ENCODE measurements around the gene FBXO40.
A peak's percentile ranks its signal among the peaks of the same experiment; 100 is the strongest.
"Not testable (repeated sequence)": the region's sequence is repeated elsewhere in the genome, so short reads cannot be mapped to it uniquely, and the experiment has no call there.

FBXO40 gene, protein sequence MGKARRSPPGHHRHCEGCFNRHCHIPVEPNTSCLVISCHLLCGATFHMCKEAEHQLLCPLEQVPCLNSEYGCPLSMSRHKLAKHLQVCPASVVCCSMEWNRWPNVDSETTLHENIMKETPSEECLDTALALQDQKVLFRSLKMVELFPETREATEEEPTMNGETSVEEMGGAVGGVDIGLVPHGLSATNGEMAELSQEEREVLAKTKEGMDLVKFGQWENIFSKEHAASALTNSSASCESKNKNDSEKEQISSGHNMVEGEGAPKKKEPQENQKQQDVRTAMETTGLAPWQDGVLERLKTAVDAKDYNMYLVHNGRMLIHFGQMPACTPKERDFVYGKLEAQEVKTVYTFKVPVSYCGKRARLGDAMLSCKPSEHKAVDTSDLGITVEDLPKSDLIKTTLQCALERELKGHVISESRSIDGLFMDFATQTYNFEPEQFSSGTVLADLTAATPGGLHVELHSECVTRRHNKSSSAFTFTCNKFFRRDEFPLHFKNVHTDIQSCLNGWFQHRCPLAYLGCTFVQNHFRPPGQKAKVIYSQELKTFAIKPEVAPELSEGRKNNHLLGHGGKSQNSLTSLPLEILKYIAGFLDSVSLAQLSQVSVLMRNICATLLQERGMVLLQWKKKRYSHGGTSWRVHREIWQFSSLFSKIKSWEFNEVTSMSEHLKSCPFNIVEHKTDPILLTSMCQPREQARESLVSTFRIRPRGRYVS

DNA sequence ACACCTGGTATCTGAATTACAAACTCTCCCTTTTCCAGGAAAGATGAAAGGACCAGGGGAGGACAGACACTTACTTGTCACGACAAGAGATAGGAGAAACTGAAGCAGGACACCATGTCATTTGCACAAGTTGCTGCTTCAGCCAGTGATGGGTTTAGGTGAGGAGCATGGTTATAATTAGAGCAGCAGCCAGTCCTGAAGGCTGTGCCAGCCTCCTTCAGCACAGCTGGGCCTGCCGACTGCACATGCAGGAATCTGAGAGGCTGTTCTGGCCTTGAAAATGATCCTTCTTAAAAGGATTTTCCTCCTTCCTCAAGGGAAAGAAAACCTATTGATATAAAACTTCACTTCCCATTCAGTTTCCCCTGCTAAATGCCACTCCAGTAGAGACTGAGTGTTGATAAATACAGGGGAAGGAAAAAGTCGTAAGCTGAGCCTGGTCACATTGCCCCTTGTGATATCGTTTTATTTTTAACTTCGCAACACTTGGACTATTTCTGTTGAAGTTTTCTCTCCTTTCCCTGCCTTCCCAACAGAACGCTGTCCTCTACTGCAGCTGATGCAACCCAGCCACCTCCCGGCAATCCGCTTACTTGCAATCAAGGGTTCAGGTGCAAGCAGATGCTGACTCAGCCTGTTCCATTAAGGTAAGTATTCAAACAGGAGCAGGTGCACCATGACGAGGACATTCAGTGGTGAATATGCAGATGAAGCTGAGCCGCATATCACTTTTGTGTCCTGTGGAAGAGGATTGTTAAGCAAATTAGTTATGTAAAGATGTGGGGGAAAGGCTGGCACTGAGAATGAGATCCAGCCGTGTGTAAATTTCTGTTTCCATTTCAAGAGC lies at the start of gene FBXO40:
Gene FBXO40 (plus strand): TSS at position 524 of the 847 bp plus-strand sequence. CDS start 27,197 bp downstream, outside the sequence.
- DNase-seq (ENCODE audit: low read depth in 2 of 2) = no peak

DNA sequence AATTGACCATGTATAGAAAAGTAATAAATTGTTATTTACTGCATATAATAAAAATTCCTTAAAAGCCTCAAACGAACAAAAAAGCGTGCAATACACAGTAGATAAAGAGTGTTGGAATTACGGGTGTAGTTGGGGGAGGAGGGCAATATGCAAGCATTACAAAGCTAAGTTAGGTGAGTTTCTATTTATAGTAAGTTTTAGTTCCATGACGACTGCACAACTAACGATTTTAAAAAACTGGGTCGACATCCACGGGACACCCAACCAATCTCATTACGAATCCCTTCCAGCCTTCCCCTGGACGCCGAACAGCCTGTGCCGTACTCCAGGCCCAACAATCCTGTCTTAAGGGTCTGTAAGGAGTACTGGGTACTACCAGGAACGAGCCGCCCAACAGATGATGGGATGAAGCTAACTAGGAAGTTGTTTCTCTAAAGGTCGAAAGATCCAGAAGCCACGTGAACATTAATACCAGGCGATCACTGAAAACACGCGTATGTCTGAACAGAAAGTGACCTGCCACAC lies 48.1 kb upstream of the FBXO40 start:
- no peak for DNase-seq (ENCODE audit: low read depth in 2 of 2)

DNA sequence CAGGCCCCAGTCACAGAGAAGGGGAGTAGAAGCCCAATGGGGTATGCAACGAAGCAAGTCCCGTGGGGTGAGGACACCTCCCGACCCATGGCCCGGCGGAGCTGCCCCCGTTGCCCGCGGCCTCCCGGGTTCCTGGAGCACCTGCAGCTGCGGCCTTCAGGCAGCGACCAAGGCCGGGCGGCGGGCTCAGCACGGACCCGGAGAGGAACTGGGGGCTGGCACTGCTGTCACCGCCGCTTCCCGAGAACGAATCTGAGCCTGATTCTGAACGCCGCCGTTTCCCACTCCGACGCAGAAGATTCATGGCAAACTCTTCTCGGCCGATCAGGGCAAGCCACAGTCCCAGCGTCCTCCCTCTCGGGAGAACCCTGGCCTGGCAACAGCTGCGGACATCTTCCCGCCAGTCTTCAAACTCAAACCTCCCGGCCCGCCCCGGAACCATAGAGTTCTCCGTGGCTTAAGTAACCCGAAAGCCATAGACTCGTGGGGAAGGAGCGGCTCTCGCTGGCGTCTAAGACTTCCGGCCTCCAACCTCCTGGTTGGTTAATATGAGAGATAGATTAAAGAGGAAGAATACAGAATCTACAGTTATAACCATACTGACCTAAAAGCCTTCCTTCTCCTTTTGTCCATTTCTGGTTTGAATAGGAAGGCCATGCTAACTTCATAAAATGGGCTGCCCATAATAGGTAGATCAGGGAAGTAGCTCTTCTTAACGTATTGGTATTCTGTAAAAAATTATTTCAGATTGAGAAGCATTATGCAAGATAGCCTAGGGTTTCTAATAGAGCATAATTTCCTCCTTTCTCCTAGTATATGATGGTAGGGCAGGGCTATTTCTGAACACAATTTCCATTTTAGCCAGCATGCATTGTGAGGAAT lies 47.4 kb upstream of the FBXO40 start, which contains the start of gene POLQ:
Gene POLQ (minus strand): TSS at position 415 of the 882 bp plus-strand sequence. CDS start 111 bp downstream, at position 304.
- DNase-seq (ENCODE audit: low read depth in 2 of 2) = peak; percentile 71 to 76

DNA sequence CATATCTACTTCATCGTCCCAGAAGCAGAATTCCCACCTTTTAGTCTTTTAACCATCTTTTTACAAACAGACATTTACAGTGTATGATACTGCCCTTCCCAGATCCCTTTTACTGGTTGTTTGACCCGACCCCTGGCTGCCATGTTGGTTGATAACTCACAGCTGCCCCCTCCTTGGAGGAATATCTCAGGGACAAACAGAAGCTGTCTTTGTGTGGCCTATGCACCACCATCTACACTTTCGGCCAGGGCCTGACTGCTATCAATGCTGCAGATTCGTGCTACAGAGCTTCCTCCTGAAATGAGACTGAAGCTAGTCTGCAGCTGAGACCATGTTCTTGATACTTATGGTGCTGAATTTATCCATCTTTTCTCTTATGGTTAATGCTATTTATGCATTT lies 40.8 kb upstream of the FBXO40 start:
- no peak for DNase-seq (ENCODE audit: low read depth in 2 of 2)

DNA sequence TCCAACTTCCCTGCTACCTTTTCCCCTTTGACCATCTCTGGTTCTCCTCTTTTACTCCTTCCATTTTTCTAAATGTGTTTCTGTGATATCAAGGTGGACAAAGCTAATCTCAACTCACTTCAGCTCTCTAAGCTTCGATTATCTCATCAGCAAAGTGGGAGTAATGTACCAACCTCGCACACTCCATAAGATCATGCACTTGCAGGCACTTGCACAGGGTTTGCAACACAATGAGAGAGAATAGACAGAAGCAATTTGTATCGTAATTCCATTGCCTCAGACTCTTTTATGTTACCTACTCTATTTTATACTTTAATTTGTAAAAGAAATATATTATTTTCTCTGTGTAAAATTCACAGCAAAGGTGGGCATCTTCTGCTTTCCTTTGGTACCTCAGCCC lies 40.4 kb upstream of the FBXO40 start:
- no peak for DNase-seq (ENCODE audit: low read depth in 2 of 2)

DNA sequence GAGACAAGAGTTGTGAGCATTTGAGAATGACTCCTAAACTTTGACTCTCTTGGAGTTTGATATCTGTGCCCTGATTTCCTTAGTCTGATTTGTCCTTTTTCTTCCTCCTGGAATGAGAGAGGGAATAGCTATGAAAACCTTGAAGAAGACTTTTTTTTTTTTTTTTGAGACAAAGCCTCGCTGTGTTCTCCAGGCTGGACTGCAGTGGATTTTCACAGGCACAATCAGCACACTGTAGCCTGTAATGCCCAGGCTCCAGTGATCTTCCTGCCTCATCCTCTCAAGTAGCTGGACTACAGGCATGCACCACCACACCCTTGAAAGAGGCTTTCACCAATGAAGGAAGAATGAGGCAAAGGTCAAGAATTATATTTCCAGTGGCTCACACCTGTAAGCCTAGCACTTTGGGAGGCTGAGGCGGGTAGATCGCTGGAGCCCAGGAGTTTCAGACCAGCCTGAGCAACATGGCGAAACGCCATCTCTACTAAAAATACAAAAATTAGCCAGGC lies 35.7 kb upstream of the FBXO40 start:
- DNase-seq (ENCODE audit: low read depth in 2 of 2) = no peak

DNA sequence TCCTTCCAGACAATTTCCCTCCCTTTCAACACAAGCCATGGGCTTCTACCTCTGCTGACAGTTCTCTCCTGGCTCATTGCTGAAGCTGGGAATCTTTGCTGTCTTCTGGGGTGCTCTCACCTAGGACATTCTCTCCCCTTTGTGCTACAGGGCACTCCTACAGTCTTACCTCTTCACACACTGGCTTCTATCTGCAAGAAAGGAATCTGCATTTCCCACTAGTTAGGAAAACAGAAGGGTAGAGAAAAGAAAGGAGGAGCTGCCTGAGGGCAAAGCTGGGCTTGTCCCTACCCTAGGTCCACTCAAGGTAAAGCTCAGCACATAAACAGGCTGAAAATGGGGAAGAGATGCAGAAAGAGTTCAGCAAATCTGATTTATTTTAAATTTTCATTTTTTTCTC lies 31.0 kb upstream of the FBXO40 start:
- DNase-seq (ENCODE audit: low read depth in 2 of 2) = no peak

DNA sequence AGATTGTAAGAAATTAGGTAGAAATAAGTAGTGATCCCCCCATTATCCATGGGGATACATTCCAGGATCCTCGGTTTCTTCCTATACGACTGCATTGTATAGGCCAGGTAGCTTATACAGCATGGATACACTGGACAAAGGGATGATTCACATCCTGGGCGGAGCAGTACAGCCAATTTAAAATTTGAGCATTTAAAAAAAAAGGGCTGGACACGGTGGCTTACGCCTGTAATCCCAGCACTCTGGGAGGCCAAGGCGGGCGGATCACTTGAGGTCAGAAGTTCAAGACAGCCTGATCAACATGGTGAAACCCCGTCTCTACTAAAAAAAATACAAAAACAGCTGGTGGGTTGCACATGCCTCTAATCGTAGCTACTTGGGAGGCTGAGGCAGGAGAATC lies 26.4 kb upstream of the FBXO40 start:
- no peak for DNase-seq (ENCODE audit: low read depth in 2 of 2)

DNA sequence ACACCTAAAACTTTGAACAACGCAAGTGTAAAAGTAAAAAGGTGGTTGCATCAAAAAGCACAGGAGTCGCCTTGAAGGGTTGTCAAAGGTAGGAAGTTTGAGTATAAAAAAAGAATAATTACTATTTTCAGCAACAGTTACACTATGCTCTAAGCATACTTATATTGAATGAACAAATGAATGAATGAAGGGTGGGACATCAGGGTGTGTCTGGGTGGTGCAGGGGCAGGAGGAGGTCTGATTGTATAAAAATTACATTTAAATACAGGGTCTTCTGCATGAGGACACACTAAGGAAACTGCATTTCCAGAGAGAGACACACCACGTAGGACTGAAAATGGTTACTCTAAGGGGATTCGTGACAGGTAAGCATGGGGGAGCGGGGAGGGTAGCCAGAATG lies 25.5 kb upstream of the FBXO40 start, which contains the start of gene ARGFX:
Gene ARGFX (plus strand): TSS at position 301 of the 400 bp plus-strand sequence. CDS start 2,765 bp downstream, outside the sequence.
- DNase-seq (ENCODE audit: low read depth in 2 of 2) = no peak

DNA sequence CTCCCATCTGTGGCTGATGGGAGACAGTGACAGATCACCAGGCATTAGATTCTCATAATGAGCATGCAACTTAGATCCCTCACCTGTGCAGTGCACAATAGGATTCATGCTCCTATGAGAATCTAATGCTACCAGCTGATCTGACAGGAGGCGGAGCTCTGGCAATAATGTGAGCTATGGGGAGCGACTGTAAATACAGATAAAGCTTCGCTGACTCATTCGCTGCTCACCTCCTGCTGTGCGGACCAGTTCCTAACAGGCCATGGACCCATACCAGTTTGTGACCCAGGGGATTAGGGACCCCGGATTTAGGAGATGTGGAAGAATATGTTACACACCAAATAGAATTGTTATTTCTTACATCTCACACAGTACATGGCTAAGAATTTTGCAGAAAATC lies 18.7 kb upstream of the FBXO40 start:
- no peak for DNase-seq (ENCODE audit: low read depth in 2 of 2)

DNA sequence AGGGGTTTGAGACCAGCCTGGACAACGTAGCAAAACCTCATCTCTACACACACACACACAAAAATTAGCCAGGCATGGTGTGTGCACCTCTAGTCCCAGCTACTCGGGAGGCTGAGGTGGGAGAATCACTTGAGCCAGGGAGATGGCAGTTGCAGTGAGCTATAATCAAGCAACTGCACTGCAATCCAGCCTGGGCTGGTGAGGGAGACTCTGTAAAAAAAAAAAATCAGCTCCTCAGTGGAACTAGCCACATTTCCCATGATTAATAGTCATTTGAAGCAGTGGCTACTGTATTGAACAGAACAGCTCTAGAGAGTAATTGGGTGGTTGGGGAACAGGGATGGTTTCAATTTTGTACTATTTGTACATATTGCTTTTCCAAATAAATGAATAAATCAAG lies 11.5 kb upstream of the FBXO40 start:
- no peak for DNase-seq (ENCODE audit: low read depth in 2 of 2)

DNA sequence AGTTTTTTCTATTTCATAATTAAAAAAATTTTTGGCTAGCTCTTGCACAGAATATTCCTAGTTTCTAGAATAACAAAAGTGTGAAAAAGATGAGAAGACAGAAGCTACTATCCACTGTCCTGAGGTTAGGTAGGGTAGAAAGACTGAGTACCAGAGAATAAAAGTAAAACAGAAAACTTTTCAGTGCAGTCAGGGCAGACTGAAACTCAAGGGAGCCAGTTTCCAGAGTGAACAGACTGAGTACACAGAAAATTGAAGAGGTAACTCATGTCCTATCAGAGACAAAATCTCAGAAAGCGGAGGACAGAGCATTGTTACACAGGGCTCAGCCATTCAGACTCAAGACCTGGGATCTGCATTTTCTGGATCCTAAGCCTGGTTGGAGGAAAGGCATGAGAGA lies 8.8 kb upstream of the FBXO40 start:
- DNase-seq (ENCODE audit: low read depth in 2 of 2) = no peak

DNA sequence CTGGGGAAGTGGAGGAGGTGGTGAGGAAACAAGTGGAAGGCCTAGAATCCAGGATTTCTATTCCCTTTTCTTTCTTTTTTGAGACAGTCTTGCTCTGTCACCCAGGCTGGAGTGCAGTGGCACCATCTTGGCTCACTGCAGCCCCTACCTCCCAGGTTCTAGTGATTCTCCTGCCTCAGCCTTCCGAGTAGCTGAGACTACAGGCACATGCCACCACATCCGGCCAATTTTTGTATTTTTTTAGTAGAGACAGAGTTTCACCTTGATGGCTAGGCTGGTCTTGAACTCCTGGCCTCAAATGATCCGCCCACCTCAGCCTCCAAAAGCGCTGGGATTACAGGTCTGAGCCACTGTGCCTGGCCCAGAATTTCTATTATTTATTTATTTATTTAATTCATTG lies 627 bp downstream of the FBXO40 start:
- DNase-seq (ENCODE audit: low read depth in 2 of 2) = not testable (repeated sequence)

DNA sequence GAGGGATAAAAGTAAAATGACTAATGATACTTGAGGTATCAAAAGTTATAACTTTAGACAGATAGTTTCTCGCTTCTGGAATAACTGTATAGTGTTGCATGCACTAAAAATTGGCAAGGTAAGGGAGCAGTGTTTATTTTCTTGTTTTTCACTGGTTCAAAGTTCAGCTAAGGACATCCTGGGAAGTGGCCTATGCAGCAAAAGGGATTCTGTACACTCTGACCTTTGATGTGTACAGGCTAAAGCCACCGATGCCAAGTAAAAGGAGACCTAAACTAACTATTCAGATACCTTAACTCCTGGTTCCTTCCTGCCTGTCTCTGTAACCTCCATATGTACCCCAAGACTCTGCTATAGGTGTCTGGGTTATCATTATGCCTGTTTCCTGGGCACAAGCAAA lies 1.7 kb downstream of the FBXO40 start:
- DNase-seq (ENCODE audit: low read depth in 2 of 2) = no peak

DNA sequence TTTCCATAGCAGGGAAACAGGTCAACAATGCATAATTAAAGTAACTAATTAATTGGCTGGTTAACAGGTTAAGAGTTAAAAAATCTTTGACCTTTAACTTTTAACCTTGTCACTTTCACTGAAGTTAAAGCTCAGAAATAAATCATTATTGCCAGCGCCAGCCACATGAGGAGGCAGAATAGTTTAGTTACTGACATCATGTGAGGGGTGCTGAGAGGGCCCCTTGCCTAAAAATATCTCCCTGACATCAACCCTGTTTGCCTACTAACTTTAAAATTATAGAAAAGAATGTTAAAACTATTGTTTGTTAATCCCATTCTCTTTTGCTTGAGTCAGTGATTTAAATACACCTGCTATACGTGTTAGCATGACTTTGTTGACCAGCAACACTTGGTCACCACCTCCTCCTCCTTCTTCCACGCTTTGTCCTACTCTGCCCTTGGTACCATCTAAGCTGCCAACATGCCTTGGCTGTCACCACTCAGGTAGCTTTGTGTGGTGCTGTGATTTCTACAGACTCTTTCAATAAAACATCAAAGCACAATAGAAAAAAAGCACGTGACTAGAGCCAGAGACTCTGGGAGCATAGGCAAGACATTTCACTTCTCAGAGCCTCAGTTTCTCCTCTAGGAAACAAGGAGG lies 2.7 kb downstream of the FBXO40 start:
- no peak for DNase-seq (ENCODE audit: low read depth in 2 of 2)

DNA sequence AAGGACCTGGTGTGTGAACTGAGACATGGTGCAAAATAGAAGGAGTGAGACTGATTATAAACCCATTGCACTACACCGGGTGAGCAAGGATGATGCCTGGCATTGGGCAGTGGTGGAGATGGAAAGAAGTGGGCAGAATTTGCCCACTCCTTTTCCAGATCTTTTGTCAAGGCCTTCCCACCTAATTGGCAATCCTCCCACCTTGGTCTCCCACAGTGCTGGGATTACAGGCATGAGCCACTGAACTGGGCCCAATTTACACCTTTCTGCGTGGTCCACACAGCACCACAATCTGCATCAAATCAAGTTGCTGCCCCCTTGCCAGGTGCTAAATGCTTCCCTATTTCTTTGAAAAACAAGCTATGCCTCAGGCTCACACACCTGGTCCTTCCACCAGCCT lies 5.4 kb downstream of the FBXO40 start:
- no peak for DNase-seq (ENCODE audit: low read depth in 2 of 2)

DNA sequence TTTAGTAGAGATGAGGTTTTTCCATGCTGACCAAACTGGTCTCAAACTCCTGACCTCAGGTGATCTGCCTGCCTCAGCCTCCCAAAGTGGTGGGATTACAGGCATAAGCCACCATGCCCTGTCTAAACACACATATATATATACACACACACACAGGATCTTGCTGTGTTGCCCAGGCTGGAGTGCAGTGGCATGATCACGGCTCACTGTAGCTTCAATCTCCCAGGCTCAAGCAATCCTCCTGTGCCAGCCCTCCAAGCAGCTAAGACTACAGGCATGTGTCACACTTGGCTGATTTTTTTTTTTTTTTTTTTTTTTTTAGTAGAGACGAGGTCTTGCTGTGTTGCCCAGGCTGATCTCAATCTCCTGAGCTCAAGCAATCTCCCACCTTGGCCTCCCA lies 6.7 kb downstream of the FBXO40 start:
- DNase-seq (ENCODE audit: low read depth in 2 of 2) = not testable (repeated sequence)

DNA sequence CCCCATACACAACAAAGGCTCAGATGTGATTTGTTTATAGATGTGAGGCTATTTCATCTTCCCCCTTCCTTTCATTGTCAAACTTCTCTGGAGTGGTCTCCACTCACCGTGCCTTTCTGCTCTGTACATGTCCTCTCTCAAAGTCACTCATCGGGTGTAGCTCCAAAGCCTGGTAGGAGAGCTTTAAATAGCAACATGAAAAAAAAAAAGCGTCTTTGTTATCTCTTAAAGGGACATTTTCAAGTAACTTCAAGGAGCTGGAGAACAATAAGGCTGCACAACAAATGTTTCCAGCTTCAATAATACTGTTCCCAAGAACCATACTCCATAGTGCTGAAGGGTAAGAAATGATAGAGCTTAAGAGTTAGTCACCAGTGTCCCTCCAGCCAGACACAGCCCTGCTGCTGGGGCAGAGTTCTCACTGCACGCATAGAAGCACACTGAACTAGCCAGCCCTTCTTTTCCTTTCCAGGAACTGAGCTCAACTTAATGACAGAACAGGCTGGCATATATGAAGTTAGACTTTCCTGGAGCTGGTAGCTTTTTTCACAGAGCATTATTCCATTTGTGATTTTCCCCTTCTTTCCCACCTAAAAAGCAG lies 8.1 kb downstream of the FBXO40 start:
- no peak for DNase-seq (ENCODE audit: low read depth in 2 of 2)

DNA sequence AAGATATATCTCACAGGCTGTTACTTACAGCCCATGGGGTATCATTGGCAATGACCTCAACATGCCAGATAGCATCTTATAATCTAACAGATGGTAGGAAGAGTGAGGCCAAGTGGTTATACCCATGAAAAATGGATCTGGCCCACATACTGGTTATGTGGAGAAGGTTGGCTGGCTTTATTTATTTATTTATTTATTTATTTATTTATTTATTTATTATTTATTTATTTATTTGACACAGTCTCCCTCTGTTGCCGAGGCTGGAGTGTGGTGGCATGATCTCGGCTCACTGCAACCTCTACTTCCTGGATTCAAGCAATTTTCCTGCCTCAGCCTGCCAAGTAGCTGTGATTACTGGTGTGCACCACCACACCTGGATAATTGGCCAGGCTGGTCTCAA lies 11.6 kb downstream of the FBXO40 start:
- no peak for DNase-seq (ENCODE audit: low read depth in 2 of 2)

DNA sequence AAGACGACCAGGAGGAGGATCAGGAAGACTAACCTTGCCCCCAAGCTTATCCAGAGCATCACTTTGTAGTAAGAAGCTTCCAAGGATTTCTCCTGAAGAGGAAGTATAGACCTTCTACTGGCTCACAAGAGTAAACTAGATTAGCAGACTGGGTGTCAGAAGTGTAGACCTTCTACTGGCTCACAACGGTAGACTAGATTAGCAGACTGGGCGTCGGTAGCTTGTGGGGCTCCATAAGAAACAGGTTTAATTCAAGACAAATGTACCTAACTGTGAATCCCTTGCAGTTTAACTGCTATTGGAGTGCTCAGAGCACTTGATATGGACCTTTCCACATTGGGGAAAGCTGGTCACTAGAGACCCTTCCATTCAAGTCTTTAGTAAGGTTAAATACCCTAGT lies 12.9 kb downstream of the FBXO40 start:
- DNase-seq (ENCODE audit: low read depth in 2 of 2) = no peak

Measured in stimulated activated CD4-positive, alpha-beta T cell treated with anti-CD3 and anti-CD28 coated beads, Interleukin-1b, Interleukin-23, amount 100 ng/mL, for 4 hours (primary cell).